Right kidney (tissue), 1 donor: ENCODE results near the gene TAGLN2.
A peak's percentile ranks its signal among the peaks of the same experiment; 100 is the strongest.

Experiments used
- DNase-seq: peaks from one replicate; pipeline ENCODE4 v3.0.0-alpha.2; 2016

TAGLN2 gene

DNA sequence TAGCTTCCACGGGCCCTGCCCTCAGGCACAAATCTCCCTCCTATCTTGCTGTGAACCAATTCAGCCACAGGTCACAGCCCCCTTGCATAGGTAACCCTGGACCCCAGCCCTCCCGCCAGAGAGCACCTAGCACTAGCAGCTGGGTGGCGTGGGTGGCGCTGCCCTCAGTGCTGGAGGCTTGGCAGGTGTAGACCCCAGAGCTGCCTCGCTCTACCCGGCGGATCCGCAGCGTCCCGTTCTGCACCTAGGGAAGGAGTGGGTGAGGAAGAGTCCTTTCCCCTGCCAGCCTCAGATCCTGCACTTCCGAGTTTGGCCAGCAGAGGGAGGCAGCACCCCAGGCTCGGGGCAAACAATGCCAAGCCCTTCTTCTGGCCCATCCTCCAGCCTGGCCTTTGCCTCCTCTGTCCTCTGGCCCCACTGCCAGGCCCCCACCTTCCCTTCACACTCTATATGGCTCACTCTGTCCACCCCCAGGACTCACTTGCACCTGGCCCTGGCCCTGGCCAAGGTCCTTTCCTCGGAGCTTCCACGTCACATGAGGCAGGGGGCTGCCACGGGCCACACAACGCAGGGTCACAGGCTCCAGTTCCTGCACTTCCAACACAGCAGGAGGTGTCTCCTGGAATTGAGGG is 11.1 kb upstream of the TAGLN2 start:
- DNase-seq: peak; percentile 64

DNA sequence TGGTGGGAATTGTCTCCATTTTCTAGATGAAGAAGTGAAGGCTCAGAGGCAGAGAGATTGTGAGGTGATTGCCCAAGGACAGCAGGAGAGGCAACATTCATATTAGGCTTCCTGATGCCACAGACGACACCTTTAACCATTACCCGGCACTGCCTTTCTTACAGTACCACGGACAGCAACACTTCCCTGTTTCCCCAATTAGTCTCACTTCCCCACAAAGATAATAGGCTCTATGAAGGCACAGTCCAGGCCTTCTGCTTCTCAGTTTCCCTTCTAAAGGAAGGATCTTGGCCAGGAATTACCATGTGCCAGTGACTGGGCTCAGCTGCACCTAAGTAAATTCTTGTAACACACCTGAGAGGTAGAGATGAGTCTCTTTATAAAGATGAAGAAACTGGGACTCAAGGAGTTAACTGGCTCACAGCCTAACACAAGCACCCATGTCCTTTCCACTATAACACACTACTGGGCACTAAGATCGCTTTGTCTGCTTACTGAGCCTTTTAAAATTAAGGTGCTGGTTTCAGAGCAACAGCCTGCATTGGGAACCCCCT is 10.5 kb upstream of the TAGLN2 start:
- no peak for DNase-seq

DNA sequence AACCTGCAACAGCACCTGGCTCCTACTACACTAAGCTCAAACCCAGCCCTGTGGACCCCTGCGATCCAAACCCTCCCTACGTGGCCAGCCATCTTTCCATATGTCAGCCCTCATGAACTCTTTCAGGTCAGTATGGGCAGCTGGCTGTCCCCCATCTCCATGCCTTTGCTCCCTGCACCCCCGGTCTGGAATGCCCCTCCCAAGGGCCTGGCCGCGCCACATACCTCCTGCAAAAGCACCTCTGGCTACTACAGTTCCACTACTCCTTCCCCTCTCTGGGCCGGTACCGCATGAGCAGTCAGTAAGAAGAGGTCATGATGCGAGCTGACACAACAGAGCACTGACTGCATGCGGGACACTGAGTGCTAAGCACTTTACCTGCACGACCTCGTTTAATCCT is 10.0 kb upstream of the TAGLN2 start:
- DNase-seq: no peak

DNA sequence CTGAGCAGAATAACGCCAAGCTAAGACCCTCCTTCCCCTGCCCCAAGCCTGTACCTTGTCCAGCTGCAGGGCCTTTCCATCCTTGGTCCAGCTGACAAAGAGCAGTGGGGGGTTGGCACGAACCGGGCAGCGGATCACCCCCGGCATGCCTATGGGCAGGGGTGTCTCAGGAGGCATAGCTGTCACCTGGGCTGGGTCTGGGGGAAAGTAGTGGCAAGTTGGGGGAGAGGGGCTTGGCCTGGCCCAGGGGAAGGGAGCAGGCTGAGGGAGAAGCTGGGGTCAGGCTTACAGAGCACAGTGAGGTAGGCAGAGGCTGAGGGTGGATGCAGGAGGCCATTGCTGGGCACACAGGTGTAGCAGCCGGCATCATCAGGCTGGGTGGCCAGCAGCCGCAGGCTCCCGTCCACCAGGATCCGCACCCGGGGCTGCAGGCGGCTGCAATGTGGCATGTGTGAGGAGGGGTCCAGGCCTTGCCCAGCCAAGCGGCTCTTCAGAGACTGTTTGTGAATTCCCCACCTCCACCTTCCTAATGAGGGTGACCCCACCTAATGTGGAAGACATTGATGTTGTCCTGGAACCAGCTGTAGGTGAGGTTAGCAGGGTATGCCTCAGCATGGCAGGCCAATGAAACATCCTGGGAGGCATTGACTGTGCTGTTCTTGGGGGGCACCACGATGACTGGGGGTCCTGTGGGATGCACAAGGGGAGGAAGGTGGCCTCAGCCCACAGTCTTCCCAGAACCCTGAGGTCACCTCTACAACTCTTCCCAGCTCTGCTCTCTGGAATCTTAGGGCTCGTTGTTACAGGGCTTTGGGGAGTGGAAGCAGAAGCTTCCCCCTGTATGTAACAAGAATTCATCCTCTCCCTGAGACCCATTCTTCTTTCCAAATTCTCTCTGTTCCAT is 9.1 kb upstream of the TAGLN2 start:
- no peak for DNase-seq

DNA sequence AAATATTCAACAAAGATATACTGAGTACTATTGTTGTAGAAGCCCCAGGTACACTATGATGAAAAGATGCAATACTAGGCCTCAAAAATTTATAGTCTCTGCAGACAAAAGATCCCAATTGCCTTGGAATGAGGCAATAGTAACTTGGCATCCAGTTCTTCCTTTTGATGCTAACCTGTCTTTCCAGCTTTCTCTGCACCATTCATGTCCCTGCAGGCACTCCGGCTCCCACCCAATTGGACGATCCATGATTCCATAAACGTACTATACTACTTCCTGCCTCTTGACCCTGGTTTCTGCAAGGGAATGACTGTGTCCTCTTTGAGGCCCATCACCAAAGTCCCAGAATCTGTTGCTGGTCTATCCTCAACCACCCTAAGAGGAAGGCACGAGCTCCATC is 8.0 kb upstream of the TAGLN2 start:
- no peak for DNase-seq

DNA sequence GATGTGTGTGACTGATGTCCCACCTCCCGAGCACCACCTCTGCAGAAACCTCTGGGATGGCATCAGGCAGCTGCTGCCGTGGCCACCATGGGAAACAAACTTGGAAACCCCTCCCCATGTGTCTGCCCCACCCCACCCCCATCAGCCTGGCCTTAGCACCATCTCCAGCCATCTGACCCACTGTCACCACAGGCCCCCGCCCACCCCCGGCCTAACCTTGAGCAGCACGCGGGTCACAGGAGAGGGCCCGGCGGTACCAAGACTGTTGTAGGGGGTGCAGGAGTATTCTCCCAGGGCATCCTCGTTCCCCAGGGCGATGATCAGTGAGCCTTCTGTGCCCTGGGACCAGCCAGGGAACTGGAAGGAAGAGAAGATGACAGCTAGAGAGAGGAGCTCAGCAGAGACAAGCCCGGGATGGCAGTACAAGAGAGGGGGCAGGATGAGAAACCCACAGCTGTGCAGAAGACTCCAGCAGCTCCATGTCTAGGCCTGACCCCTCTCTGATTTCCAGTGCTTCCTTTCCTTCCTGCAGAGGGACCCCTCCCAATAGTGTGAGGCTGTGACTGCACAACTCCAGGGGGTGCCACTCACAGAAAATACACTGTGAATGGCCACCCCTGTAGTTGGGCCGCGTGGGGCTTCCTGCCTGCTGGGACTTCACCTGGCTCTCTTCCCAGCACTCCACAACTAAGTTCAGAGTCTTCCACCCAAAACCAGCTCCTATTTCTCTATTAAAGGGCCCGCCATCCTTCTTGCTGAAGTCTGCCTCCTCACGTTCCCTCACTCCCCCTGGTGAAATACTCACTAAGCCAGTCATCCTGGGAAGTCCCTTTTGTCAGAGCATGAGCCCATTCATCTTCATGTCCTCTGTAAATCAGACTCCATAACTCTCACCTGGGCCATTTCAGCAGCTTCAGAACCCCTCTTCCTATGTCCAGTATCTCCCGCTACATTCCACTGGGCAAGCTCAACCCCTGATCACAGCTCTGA is 7.3 kb upstream of the TAGLN2 start:
- DNase-seq: no peak

DNA sequence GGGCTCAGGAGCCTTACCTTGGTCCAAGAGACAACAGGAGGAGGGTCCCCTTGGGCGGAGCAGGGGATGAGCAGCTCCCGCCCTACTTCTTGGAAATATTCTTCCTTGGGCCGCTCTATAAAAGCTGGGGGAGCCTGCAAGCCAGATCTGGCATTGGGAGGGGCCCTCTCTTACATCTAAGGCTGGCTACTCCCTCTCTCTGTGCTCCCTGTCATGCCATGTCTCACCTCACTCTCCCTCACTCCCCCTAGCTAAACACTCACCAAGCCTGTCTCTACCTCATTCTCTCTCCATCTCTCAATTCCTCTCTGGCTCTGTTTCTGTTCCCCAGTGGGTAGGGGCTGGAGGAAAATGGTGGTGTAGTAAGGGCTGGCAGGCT is 6.5 kb upstream of the TAGLN2 start:
- no peak for DNase-seq

DNA sequence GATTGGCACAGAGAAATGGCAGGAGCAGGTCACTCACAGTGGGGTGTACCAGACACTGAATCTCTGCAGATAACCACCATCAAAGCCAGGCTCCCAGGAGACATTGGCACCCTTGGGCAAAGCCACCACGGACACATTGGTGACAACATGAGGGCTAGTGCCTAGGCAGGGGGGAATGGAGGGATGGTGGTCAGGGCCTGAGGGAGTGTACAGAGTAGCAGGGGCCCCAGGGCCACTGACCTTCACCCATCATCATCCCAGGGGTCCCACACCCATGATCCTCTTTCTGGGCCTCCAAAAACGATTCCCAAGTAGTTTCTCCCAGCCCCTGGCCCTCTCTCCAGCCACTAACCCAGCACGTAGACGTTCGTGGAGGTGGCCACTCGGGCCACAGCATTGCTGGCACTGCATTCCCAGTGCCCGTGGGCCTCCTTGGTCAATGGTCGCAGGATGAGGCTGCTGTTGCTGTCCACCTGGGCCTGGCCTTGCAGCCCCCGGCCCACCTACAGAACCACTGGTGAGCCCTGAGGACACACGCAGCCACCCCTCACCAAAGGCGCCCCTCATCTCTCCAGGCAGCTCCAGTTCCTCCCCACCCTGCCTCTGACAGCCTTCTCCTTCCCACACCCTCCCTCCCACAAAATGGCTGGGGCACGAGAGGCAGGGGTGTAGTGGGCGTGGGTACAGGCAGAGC is 5.9 kb upstream of the TAGLN2 start:
- DNase-seq: no peak

DNA sequence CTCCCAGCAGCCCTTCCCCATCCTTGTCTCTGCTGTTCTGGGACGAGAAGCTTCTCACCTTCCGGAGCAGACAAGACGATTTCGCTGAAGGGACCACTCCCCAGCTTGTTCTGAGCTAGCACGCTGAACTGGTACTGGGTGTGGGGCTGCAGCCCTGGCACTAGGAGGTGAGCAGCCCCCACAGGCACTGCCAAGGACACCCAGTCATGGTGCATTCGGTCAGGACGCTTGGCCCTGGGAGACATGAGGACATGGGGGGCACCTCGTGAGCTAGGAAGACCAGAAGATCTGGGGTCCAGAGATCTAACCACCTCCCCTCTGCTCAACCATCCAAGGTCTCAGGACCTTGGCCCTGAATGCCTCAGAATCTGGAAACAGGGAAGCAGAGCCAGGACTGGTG is 5.3 kb upstream of the TAGLN2 start:
- no peak for DNase-seq

DNA sequence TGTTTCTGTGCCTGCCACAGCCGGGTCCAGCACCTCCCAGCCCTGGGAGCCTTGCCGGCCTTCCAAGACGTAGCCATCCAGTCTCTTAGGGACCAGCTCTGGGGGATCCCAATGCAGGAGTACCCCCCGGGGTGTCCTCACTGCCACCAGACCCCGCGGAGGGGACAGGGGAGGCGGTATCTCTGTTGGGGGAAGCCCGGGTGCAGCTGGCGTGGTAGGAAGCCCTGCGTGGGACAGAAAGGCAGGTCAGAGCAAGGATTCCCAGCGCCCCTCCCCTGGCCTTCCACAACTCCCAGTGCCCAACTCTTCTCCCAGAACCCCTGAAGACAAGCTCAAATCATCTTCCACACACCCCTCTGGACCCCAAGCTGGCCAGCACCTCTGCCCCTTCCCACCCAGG is 4.9 kb upstream of the TAGLN2 start:
- DNase-seq: no peak

DNA sequence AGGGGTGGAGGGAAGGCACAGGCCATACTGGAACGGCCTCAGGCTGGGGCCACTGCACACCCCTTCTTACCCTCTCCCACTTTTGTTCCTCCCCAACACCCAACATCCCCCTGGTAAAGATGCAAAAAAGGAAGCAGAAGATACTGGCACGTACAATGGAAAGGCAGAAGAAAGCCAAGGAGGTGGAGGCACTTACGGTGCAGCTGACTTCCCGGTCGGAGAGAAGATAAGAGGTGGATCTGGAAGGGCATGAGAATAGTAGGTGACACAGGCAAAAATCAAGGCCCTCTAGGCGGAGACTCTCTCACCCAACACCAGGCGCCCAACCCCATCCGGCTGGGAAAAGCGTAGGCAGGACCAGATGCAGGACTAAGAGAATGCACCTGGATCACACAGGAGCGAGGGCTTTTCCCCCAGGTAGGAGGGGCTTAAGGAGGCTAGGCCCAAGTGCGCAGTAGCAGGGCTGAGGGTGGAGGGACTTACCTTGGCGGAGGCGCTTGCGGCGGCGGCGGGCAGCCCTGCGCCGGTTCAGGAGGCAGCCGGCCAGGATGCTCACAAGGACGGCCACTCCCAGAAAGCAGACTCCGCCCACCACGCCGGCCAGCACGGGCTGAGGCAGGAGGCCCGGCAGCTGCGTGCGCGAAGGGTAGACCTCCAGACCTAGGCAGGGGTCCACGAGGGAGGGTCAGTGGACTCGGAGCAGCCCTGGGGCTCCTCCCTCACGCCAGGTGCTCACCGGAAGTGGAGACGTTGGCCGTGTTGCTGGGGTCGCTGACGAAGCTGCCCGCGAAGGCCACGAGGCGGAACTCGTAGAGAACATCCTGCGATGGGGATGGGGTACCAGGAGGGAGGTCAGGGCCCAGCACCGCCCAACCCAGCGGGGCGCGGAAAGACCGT is 4.1 kb upstream of the TAGLN2 start:
- DNase-seq: no peak

DNA sequence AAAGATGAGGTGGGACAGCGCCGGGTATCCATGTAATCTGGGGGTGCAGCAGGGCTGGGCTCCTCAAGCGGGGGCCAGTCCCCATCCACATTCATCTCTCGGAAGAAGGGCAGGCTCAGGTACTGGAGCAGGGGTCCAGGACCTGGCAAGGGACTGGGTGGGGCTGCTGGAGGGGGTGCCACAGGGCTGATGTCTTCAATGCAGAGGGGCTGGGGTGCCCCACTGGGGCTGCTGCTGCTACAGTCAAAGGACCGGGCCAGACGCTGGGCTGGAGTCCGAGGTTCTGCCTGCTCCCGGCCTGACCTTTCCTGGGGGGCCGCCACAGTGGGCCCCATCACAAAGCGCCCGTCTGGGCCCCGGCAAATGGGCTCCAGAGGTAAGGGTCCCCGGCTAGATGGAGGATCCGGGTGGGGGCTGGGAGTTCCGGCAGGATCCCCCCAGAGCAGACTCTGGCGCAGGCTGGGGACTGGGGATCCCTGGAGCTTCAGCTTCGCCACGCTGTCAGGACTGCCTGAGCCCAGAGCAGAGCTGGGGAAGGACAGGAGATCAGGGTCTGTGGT is 3.3 kb upstream of the TAGLN2 start:
- DNase-seq: no peak

DNA sequence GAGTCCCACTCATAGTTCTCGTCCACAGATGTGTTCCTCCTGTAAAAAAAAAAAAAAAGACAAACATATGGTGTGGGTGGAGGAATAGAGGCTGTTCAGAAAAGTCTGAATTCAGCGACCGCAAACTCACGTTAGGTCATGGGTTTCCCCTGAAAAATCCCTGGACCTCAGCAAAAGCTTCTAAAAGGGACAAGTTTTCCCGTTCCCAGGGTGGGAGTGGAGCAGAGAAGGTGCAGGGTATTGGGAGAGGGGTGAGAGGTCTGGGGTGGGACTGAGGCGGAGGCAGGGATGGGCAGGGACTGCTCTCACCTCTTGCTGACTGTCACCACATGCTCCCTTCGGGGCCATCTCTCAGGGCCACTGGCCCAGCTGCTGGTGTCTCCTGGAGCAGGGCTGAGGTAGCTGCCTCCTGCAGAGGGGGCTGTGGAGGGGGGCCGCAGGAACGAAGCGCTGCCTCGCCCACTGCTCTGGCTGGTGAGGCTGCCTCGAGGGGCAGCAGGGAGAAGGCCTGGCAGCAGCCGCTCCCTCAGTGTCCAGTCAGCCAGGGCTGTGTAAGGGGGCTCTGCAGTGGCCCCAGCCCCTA is 2.6 kb upstream of the TAGLN2 start:
- no peak for DNase-seq

DNA sequence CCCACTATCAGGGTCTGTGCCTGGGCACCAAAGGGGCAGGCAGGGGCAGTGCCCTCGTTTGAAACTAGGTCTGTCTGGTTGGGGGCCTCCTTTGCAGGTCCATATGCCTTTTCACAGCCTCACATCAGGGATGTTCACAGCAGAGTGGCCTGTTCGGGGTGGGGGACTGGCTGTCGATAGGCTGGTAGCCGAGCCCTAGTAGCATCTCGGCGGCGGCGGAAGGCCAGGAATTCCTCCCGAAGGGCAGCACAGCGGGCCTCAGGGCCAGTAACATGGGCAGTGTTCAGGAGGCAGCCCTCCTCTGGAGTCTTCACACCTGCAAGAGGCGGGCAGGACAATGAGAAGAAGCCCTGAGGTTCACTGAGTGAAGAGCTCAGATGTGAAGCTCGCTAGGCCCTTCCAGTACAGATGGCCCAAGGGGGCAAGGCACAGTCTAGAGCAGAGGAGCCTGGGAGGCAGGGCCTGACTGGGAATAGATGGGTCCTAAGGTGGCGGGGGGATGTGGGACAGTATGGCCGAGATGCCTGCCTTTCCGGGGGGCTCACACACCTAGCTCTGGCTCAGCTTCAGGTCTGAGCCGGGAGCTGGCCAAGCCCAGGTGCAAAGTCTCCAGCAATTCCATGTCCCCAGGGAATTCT is 2.0 kb upstream of the TAGLN2 start:
- DNase-seq: no peak

DNA sequence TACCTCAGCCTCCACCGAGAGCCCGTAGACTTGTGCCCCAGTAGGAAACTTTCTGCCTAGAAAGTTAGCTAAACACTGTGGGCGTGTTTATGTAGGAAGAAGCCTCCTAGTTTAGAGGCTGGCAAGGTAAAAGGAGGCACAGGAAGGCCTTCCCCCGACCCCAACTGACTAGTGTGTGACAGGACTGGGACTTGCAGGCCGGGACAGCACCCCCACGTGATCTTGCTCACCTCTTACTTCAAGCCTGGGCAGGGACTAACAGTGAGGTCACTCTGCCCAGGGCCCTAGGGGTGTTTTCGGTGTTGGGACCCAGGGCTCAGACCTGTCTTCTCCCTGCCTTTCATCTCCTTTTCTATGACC is 392 bp upstream of the TAGLN2 start:
- DNase-seq: no peak

DNA sequence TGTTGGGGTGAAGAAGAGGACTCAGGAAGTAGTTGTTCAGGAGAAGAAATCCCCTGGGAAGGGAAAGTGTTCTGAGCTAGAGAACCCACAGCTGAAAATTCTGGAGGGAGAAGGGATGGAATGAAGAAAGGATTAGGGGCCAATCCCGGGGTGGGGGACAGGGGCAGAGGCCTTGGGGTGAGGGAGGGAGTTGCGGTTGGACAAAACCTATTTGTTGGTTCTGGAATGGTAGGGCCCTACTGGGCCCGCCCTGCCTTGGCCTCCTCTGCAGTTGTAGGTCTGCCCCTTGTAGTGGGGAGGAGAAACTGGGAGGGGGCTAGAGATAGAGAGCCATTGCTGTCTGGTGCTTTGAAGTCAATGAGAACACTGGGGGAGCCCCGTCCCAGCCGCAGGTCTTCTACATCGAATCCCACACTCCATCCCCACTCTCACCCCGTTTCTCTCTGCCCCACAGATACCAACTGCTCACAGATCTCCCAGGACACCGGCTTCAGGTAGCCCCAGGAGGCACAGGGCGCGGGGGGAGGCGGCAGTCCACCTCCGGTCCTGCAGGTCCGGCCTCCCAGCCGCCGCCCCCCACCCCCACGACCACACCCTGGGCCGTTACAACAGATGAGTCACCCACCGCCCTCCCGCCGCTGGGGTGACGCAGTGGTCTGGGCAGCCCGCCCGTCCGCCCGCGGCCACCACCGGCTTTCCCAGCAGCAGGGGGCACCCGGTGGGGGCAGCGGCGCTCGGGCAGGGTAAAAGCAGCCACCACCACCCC is 1.1 kb downstream of the TAGLN2 start:
- no peak for DNase-seq

DNA sequence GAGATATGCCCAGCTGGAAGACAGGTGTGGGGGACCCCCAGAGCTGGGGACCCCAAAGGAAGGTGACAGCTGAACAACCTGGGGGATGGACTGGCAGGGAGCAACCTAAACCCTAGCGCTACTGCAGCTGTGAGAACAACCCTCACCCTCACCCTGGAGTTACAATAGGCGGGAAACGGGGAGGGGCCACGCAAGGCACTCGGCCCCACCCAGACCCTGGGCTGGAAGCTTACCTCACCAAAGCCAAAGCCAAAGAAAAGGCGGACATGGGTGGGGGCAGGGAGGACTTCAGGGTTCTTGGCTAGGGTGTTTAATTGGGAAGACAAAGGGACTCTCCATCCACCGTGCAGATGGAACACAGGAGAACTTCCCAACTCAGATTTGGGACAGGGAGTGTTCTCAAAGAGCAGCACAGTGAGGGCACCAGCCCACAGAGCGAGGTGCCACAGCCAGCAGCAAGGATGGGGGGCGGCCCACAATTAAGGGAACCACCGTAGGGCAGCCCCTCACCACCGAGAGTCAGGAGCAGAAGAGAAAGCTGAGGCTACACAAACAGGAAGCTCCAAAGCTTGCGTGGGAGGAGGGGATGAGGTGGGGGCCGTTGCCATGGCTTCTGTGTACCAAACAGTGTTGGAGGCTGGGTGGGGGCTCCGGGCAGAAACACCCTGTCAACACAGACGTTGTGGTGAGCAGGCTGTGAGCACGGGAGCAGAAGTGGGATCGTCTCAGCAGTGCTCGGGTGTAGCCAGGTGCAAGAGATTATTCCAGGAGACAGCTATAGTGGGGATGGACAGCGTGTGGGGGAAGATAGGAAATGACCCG is 1.9 kb downstream of the TAGLN2 start:
- DNase-seq: peak; percentile 80
